ENCODE data around the gene TRIM8.
"Not testable (repeated sequence)": the region's sequence is repeated elsewhere in the genome, so short reads cannot be mapped to it uniquely, and the experiment has no call there.

TRIM8 gene

DNA sequence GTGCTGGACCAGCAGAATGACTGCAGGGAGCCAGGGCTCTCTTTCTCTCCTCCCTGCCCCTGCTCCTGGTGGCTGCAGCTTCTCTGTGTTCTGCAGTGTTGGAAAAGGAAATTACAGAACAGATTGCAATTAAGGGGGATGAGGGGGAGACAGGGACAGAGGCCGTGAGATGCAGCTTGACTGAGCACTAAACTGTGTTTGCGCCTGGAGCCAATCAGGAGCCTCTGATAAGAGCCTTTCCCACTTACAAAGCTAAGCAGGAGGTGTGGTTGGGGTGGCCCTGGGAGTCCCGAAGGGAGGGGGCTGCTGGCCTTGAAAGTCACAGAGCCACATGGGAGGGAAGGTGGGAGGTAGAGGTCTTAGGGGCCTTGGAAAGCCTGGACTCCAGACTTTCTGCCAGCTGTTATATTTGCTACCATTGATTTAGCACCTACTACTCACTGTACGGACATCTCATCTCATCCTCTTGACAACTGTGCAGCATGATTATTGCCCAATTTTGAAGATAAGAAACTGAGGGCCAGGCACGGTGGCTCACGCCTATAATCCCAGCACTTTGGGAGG, 26.7 kb downstream of the TRIM8 start:
- DNase-seq (ENCODE audit: low read depth) = no peak

- DNase-seq (ENCODE audit: low read depth) = no peak
These were observed 29.0 kb downstream of the TRIM8 start for GRCh38 chr10:102673236-102673818.

- DNase-seq (ENCODE audit: low read depth) = no peak
These were observed 29.7 kb downstream of the TRIM8 start for GRCh38 chr10:102673819-102674511.

- DNase-seq (ENCODE audit: low read depth) = no peak
These were observed 30.3 kb downstream of the TRIM8 start for GRCh38 chr10:102674566-102674965.

DNA sequence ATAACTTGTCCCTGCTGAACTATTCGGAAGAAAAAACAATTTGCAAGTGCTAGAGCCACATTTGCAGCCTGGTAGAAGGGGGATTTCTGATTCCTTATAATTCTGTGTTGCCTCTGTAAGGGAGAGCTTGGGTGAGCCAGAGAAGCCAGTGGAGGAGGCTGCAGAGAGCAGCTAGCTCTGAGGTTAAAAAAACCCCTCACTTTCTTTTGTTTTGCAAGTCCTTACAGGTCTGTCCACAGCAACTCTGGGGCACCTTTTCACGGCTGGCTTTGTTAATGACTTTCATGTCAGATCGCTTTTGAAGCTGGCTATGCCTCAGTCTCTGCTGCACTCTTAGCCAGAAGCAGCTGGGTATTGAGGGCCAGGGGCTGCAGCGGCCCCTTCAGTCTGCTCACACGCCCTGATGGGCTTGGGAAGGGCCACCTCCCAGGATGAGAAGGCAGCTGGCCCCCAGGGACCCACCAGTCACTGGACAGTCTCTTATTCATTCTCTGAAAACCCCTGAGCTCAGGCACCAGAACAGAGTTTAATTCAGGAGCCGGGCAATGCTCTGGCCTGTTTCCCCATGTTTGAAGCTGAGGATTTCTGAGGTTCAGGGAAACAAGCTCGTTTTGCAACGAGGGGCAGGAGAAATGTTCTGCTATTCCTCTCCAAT, 30.9 kb downstream of the TRIM8 start:
- no peak for DNase-seq (ENCODE audit: low read depth)

DNA sequence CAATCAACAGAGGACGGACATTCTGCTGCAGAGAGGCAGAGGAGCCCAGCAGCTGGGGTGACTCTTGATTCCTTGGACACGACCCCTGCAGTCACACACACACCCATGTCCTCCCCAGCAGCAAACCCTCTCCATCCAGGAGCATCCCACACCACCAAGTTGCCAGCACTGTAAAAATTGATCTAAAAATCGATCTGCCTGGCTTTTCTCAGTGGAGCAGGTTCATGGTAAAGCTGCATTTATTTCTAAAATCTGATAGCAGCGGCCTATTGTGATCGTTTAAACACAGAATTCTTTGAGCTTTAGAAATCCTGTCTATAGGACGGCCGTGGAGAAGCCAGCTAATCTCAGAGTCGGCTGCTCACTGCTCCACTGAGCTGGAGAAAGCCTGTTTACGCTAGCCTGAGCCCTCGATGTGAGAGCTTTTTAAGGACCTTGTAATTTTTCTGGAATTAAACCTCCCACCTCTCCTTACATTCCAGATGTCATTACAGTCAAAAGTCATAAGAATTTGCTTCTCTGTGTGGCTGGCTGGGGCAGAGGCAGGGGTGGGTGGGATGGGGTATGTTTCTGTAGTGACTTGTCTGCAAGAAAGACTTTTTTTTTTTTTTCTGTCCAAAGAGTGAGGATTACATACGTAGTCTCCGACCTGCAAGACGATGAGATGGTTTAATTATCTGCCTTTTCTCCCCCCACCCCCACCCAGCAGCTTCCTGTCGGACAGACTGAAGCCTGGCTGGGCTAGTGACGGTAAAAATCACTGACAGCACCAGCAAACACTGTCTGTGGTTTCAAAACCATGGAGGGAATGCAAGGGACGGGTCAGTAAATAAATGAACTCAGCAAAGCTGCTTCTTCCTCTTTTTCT, 31.6 kb downstream of the TRIM8 start:
- DNase-seq (ENCODE audit: low read depth) = no peak

DNA sequence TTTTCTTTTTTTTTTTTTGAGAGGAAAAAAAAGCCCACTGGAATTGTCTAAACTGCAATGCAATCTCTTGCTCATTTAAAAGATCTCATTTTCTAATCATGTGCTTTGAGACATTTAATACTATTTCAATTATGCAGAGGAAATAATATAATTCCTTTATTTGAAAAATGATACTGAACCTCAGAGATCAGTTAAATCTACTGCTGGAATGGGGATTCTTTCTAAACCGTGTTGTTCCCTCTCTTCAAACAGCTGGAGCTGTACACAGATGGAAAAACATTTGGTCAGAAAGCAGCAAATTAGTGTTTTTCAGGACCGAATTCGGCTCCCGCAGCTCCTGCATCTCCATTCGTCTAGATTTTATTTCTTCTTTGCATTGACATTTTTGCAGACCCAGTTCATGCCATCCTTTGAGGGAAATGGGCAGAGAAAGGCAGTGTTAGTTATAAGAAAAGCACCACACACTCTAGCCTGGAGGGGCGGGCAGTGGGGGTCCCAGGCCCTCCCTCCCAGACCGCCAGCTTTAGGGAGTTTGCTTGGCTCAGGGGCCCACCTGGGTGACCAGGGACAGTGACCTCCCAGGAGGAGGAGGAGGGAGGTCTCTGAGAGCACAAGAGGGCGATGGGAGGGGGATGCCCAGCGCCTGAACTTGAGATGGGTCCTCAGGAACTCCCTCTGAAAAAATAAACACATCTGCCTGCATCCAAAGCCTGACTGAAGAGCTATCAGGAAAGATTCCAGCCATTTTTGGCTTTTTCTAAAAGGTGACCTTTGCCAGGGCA, 32.4 kb downstream of the TRIM8 start:
- no peak for DNase-seq (ENCODE audit: low read depth)

GRCh38 chr10:102677331-102678067, 33.2 kb downstream of the TRIM8 start:
- no peak for DNase-seq (ENCODE audit: low read depth)

DNA sequence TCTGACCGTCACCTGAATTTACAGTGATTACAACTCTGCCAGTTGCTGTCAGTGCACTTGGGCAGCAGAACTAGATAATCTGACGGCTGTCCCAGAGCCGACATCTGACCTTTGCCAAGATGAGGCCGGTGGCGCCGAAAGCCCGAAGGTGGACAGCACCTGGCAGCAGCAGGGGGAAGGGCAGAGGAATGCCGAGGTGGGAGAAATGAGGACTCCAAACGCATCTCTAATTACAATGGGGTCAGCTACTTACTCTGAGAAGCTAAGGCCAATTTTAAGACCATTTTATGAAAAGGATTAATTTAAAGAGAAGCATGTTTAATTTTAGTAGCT, 33.8 kb downstream of the TRIM8 start:
- no peak for DNase-seq (ENCODE audit: low read depth)

- DNase-seq (ENCODE audit: low read depth) = no peak
These were observed 34.6 kb downstream of the TRIM8 start for GRCh38 chr10:102678842-102679289.

DNA sequence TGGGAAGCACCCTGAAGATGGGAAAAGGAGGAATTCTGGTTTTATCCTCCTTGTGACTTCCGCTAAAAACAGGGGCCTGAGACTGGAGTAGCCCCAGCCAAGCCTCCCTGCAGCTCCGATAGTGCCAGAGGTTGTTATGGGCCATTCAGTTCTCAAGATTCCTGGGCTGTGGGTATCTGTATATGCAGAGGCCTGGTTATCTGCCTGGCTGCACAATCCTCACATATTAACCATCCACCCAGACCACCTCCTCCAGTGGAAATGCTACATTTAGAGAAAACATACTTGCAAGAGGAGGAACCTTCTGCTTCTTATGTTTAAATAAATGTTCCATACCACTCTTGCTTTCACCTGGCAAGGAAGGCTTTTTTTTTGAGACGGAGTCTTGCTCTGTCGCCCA, 35.3 kb downstream of the TRIM8 start:
- no peak for DNase-seq (ENCODE audit: low read depth)

DNA sequence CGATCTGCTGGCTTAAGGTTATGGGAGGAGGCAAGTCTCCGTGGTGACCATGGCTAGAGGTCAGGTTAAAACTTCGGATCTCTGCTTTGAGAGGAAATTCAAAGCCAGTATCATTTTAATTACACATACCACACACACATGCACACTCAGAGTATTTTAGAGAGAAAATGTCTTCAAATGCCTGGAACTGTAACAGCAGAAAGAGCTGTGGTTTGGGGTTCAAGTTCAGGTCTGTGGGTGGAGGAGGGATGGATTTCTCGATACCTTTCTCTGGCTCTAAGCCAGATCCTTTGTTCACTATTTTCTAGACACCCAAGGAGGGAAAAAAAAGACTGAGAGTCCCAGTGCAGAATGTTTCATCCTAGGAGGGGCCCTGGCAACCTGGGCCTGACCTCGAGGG, 37.4 kb downstream of the TRIM8 start:
- no peak for DNase-seq (ENCODE audit: low read depth)

- no peak for DNase-seq (ENCODE audit: low read depth)
These were observed 38.1 kb downstream of the TRIM8 start for GRCh38 chr10:102682416-102682815.

DNA sequence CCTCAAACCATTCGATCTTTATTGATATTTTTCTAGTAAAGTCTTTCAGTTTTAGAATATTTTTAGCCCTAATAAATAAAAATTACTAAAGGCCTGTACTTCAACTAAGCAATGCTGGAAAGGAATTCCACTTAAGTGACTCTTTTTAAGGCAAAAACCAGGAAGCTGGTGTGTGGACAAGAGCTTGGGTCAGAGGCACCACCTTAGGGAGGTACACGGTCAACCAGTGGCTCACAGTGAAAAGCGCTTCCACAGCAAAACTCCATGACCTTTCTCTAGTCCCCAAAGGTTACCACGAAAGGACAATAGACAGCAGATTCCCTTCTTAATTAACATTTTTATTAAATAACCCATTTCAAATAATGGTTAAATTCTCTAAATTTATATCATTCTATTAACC, 38.7 kb downstream of the TRIM8 start:
- DNase-seq (ENCODE audit: low read depth) = no peak

GRCh38 chr10:102683736-102684135, 39.5 kb downstream of the TRIM8 start:
- DNase-seq (ENCODE audit: low read depth) = no peak

DNA sequence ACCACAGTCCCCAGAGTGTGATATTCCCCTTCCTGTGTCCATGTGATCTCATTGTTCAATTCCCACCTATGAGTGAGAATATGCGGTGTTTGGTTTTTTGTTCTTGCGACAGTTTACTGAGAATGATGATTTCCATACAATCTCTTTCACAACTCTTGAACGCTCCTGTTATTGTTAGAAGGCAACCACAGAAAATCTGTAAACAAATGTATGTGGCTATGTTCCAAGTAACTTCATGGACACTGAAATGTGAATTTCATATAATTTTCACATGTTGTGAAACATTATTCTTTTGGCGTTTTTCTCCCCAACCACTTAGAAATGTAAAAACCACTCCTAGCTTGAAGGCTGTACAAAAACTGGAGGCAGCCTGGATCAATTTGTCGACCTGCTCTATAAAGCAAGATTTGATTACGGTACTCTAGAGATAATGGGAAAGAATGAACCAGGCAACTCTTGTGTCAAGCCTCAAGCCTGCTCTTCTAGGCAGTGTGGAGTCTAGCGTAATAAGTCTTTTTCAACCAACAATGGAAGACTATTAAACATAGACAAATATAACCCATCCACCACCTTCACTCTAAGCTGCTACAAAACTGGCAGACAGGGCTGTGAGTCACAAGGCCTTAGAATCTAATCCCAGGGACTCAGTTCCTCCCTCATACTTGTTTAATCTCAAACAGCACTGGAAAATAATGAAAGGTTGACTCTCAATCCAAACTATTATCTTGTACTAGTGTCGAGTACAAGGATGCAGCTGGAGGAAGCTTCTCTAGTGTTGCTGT, 47.2 kb downstream of the TRIM8 start:
- DNase-seq (ENCODE audit: low read depth) = no peak

DNA sequence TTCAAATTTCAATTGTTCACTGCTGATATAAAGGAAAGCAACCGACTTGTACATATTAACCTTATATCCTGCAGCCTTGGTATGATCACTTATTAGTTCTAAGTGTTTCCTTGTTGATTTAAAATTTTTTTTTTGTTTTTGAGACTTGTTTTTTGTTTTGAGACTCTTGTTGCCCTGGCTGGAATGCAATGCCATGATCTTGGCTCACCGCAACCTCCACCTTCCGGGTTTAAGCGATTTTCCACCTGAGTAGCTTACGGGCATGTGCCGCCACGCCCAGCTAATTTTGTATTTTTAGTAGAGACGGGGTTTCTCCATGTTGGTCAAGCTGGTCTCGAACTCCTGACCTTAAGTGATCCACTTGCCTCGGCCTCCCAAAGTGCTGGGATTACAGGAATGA, 51.1 kb downstream of the TRIM8 start:
- DNase-seq (ENCODE audit: low read depth) = not testable (repeated sequence)

- no peak for DNase-seq (ENCODE audit: low read depth)
These were observed 52.5 kb downstream of the TRIM8 start for GRCh38 chr10:102696736-102697135.

DNA sequence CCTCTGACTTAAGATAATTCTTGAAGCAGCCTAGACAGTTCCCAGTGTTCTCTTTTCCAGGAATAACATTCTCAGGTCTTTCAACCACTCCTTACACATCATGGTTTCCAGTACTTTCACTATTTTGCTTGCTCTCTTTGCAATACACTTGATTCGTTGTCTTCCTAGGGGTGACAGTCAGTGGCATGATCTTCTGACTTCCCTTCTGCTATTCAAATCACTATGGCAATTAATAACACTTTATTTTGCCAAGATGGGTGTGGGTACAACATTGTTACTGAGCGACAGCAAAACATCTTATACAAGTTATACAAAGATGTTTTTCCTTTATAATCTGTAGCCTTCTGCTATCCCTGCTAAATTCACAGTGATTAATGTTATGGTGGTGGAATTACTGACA, 54.6 kb downstream of the TRIM8 start:
- no peak for DNase-seq (ENCODE audit: low read depth)

GRCh38 chr10:102701272-102701671, 57.0 kb downstream of the TRIM8 start:
- no peak for DNase-seq (ENCODE audit: low read depth)

Measured in stimulated activated CD8-positive, alpha-beta memory T cell treated with anti-CD3 and anti-CD28 coated beads, Interleukin-12 subunit alpha, Interleukin-12 subunit beta, amount 100 ng/mL, for 4 hours (primary cell).